ENCODE measurements around the gene IFIT5.
"Not testable (repeated sequence)": the region's sequence is repeated elsewhere in the genome, so short reads cannot be mapped to it uniquely, and the experiment has no call there.

IFIT5 gene

DNA sequence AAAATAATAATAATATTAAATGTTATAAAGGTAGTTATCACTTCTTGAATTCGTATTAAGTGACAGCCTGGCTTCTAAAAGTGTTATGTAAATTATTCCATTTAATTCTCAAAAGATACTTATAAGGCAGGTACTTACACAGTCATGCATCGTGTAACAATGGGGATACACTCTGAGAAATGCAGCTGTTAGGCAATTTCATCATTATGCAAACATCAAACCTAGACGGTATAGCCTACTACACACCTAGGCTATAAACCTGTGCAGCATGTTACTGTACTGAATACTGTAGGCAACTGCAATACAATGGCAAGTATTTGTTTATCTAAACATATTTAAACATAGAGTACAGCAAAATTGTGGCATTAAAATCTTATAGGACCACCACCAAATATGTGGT is 20.5 kb upstream of the IFIT5 start:
- DNase-seq (ENCODE audit: low read depth), result no peak

DNA sequence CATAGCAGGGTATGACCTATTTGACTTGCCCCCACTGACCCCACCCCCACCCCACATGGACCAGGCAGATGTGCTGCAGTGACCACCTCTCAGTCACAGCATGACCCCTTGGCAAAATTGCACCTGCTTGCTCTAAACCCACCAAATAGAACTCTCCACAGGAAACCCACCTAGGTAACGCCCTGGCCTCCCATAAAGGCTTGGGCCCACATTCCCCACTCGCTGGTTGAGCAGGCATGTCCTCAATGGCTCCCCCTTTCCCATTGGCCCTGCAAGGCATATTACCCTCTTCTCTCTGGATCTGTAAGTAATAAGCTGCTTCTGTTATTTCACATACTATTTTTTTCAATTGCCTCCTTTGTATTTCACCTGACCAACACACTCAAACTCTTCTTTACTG is 19.2 kb upstream of the IFIT5 start:
- no peak for DNase-seq (ENCODE audit: low read depth)

DNA sequence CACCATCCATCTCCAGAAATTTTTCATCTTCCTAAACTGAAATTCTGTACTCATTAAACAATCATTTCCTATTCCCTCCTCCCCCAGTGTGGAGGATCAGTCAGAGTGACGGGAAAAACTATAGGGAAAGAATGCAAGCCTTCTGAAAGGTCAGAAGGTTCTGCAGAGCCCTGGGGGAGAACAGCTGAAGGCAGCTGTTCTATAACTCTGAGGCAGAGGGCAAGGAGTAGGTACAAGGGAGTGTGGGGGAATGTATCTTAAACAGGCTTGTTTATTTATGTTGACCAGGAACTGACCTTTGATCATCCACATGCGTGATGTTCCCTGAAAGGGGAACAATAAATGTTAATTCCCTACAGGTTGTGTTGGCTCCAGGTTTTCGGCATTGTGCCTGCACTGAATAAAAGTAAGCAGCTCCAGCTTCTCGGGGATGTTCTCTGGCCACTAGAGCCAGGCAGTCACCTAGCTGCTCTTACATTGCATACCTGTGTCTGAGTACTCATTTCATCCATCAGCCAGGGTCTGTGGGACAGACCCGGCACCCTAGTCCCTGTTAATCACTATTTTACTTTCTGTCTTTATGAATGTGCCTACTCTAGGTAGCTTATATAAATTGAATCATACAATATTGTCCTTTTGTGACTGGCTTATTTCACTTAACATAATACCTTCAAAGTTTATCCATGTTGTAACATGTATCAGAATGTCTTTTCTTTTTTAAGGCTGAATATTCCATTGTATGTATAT is 16.2 kb upstream of the IFIT5 start:
- DNase-seq (ENCODE audit: low read depth), result no peak

DNA sequence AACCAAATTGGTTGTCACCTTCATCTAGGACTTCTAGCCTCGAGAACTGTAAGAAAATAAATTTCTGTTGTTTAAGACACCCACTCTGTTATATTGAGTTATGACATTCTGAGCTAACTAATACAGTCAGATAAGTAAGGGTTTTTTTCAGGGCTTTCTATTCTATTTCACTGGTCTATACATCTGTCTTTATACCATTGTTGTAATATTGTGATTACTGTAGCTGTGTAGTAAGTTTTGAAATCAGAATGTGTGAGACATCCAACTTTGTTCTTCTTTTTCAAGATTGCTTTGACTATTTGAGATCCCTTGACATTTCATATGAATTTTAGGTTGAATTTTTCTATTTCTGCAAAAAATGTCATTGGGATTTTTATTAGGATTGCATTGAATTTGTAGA is 14.4 kb upstream of the IFIT5 start:
- DNase-seq (ENCODE audit: low read depth), result no peak

DNA sequence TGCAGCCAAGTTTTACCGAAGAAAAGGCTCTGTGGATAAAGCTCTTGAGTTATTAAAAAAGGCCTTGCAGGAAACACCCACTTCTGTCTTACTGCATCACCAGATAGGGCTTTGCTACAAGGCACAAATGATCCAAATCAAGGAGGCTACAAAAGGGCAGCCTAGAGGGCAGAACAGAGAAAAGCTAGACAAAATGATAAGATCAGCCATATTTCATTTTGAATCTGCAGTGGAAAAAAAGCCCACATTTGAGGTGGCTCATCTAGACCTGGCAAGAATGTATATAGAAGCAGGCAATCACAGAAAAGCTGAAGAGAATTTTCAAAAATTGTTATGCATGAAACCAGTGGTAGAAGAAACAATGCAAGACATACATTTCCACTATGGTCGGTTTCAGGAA is 11.3 kb upstream of the IFIT5 start:
- no peak for DNase-seq (ENCODE audit: low read depth)

DNA sequence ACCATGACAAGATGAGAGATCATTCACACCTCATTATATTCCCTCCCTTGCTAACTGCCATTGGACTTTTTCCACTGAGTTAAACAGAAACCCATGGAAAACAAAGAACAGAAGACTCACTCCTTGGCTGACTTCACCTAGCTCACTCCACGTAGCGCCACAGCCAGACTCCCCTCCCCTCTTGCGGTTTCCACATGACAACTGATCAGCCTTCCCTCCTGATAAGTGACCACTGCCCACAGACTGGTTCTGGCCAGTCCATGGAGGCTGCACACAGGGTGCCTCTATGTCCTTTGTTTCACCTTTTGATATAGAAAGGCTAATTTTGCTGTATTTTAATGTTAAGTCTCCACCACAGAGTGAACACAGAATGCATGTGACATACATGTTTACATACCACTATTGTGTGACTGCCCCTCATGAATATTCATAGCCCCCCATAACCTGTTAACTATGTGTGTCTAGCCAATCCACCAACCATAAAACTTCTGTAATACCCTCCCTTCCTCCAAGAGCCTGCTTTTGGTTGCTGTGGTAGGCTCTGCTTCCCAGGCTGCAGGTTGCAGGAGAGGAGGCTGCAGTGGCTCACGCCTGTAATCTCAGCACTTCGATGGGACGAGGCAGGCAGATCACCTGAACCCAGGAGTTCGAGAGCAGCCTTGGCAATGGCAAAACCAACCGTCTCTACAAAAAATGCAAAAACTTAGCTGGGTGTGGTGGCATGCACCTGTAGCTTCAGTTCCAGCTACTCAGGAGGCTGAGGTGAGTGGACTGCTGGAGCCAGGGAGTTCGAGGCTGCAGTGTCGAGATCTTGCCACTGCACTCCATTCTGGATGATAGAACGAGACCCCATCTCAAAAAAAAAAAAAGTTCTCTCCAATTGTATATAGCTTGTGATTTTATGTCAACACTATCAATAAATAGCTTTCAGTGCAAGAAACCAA is 10.0 kb upstream of the IFIT5 start:
- no peak for DNase-seq (ENCODE audit: low read depth)

DNA sequence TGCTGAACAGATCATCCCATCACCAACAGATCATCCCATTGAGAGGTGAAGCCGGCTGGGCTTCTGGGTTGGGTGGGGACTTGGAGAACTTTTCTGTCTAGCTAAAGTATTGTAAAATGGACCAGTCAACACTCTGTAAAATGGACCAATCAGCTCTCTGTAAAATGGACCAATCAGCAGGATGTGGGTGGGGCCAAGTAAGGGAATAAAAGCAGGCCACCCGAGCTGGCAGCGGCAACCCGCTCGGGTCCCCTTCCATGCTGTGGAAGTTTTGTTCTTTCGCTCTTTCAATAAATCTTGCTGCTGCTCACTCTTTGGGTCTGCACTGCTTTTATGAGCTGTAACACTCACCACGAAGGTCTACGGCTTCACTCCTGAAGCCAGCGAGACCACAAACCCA is 8.2 kb upstream of the IFIT5 start:
- DNase-seq (ENCODE audit: low read depth), result not testable (repeated sequence)

DNA sequence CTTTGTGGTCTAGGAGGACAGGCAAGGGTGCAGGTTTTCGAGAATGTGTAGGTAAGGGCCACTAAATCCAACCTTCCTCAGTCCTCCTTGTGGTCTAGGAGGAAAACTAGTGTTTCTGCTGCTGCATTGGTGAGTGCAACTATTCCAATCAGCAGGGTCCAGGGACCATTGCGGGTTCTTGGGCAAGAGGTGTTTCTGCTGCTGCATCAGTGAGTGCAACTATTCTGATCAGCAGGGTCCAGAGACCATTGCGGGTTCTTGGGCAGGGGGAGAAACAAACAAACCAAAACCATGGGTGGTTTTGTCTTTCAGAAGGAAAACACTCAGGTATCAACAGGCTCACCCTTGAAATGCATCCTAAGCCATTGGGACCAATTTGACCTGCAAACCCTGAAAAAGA is 6.6 kb upstream of the IFIT5 start:
- not testable (repeated sequence) for DNase-seq (ENCODE audit: low read depth)

DNA sequence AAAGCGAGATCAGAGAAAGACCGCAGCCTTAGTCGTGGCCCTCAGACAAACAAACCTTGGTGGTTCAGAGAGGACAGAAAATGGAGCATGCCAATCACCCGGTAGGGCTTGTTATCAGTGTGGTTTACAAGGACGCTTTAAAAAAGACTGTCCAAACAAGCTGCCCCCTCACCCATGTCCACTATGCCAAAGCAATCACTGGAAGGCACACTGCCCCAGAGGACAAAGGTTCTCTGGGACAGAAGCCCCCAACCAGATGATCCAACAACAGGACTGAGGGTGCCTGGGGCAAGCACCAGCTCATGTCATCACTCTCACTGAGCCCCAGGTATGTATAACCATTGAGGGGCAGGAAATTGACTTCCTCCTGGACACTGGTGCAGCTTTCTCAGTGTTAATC is 5.1 kb upstream of the IFIT5 start:
- DNase-seq (ENCODE audit: low read depth), result not testable (repeated sequence)

DNA sequence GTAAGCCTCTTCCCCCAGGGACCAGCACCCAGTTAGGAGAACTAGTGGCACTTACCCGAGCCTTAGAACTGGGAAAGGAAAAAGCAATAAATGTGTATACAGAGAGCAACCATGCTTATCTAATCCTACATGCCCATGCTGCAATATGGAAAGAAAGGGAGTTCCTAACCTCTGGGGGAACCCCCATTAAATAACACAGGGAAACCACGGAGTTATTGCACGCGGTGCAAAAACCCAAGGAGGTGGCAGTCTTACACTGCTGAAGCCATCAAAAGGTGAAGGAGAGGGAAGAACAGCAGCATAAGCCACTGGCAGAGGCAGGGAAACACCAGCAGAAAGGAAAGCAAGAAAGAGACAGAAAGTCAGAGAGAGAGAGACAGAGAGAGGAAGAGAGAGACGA is 3.8 kb upstream of the IFIT5 start:
- not testable (repeated sequence) for DNase-seq (ENCODE audit: low read depth)

DNA sequence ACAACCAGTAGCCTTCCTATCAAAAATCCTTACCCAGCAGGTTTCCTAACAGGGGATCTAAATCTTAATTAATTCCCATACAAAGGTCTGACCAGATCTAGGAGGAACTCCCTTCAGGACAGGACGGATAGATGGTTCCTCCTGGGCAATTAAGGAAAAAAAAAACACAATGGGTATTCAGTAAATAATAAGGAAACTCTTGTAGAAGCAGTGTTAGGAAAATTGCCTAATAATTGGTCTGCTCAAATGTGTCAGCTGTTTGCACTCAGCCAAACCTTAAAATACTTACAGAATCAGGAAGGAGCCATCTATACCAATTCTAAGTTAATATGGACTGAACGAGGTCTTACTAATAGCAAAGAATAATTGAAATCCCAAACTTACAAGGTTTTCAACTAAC is 3.2 kb upstream of the IFIT5 start:
- not testable (repeated sequence) for DNase-seq (ENCODE audit: low read depth)

DNA sequence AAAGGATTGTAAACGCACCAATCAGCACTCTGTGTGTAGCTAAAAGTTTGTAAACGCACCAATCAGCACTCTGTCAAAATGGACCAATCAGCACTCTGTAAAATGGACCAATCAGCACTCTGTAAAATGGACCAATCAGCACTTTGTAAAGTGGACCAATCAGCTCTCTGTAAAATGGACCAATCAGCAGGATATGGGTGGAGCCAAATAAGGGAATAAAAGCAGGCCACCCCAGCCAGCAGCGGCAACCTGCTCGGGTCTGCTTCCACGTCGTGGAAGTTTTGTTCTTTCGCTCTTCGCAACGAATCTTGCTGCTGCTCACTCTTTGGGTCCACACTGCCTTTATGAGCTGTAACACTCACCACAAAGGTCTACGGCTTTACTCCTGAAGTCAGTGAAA is 2.1 kb upstream of the IFIT5 start:
- DNase-seq (ENCODE audit: low read depth), result not testable (repeated sequence)

DNA sequence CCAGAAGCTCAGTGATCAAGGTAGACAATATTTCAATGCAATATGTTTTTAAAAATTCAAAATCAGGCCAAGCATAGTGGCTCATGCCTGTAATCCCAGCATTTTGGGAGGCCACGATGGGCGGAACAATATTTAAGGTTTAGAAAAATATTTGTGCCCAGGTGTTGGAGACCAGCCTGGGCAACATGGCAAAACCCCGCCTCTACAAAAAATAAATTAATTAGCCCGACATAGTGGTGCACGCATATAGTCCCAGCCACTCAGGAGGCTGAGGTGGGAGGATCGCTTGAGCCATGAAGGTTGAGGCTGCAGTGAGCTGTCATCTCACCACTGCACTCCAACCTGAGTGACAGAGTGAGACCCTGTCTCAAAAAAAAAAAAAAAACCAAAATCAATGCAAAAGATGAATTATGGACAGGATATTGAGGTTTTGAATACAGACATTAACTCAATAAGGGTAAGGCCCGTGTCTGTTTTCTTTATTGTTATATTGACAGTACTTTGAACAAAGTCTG is 913 bp upstream of the IFIT5 start:
- no peak for DNase-seq (ENCODE audit: low read depth)

DNA sequence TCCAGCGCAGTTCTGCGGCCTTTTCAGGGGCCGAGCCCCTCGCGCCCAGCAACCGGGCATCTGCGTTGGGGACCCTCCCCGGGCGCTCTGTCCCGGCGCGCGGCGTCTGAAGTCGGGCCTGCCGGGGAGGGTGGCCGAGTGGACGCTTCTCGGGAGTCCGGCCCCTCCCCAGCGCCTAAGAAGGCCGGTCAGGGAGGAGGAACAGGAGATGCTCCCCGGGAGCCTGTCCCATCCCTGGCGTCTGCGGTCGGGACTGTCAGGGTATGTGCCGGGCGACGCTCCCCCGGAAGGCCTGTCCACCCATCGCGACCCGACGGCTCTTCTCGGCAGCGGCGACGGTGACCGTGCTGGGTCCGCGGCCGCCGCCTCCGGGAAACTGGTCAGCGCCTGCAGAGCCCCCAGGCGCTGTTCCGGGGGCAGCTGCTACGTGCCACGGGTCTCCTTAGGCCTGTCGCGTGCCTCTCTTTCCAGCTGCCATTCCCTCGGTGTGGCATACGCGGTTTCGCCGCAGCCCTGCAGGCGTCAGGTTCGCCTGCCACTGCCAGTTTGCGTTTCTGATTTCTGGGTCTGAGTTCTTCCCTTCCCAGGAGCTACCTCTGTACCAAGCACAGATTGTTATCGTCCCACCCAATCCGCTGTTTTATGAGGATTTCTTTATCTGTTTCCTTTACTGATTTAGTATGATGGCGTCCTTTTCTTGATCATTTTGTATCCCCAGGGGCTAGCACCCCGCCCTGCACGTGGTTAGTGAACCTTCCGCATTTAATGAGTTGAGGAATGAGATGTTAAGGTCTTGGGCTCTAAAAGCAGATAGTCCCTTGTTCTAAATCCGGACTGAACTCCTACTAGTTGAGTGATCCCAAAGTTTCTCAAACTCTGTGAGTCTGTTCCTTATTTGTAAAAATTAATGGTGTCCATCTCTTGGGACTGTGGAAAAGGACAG is 782 bp downstream of the IFIT5 start:
- DNase-seq (ENCODE audit: low read depth), result peak; percentile 12

DNA sequence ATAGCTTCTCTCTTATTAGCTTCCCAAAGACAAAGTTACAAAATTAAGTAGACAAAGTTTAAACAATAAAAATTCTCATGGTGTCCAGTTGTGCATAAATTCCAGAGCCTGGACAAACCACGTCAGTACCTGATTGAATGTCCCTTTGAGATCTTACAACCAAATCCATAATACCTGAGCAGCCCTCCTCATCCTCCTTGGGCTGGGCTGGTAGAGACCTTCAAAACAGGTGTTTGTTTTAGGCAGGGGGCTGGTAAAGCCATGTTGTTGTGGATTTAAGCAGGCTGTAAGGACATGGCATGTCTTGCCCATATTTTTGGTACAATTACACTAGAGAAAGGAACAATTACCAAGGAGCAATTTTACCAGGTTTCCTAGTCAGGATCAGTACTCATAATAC is 2.1 kb downstream of the IFIT5 start:
- no peak for DNase-seq (ENCODE audit: low read depth)

DNA sequence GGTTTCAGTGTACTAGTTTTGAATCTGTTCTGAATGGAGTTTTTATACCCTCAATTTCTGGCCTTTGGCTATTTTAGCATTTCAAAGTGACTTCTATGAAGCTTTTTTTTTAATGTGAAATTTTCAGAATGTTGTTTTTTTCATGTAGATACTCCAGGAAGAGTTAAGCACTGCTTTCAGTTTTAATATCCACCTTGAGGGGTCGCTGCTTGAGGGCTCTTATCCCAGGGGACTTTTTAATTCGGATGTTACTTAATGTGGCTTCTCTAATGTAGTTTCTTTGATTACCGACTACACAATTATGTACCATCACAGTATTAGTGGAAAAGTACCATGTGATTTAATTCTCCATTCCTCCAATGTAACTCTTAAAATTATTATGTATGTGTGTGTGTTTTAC is 5.2 kb downstream of the IFIT5 start:
- DNase-seq (ENCODE audit: low read depth), result no peak

DNA sequence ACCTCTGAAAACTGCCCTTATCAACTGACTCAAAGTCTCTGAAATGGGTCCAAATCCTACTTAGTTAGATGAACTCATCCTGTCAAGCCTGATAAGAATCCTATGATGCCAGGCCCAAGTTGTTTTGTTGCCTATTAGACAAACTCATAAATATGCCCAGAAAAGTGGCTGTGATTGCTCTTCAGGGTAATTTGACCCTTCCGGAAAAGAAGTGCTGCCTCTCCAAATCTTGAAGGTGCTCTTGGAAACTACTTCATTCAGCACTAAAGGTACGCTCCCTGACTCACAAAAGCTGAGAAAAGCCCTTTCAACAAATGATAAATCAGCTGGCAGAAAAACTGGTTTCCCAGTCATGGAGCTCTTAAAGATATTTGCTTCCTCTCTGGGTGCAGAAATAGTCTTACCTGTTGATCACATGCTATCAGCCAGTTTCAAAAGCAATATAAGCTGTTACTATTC is 6.7 kb downstream of the IFIT5 start:
- DNase-seq (ENCODE audit: low read depth), result no peak

DNA sequence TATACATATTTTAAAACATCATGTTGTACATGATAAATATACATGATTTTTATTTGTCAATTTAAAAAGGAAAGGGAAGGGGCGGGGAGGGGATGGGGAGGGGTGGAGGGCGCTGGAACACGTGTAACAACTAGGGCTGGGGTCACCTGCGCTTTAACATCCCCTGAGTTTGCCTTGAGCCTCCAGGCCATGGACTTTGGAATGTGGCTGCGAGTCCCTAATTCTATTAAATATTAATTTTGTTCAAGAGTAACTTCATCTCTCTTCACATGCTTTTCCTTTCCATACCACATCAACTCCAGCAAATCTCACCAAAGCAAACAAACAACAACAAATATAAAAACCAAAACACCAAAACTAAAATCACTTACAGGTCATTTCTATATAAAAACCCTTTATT is 10.6 kb downstream of the IFIT5 start:
- no peak for DNase-seq (ENCODE audit: low read depth)

DNA sequence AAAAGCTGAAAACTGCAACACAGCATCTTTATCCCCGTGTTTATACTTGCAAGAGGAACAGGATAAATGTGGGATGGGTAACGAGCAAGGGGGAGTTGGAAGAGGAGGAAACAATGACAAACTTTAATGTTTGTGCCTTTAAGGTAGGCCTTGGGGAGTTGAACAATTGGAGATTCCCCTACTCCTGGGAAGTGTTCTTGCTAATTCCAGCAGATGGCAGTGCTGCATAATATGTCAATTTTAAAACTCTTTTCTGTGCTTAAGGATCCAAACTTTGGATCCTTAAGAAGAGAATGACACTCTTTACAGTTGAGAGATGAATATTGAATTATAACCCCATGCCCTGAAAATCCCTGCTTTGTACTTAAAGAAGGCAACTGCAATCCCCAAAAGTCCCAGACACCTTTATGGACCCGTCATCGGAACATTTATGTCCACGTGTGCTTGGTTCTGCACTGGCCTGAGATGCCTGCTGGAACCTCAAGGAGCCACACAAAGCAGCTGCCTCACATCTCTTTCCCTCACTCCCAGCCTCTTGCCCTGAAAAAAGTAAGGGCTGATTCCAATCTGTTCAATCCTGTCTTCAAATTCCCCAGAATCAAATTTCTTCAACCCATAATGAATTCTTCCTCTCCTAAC is 12.0 kb downstream of the IFIT5 start:
- DNase-seq (ENCODE audit: low read depth), result no peak

DNA sequence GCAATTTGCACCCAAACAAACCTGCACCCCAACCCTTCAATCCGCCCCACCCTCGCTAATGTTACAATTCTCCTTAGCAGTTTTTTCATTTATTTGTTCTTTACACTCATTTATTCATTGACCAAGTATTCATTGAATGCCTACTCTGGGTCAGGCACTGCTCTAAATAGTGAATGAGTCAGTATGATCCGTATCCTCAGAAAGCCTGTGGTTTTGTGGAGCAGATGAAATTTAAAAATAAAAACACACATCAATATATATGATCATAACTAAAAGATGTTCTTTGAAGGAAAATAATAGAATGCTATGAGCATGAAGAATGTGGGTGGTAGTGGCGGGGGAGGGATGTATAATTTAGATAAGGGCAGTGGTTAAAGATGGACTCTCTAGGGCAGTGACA is 13.3 kb downstream of the IFIT5 start:
- DNase-seq (ENCODE audit: low read depth), result no peak

DNA sequence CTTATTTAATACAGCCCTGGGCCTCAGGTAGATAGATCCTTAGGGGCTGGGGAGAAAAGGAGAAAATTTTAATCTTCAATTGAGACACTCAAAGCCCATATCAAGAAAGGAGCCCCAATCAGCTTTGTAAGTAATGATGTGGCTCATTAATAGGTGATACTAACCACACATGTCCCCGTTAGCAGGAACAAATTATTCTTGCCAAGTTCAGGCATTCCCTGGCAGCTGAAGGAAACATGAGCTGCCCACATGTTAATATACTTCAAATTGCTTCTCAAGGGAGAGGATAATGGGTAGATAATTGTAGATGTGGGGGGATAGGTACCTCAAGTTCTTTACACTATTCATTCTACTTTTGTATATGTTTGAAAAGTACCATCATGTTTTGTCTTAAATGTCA is 14.5 kb downstream of the IFIT5 start:
- no peak for DNase-seq (ENCODE audit: low read depth)
